CD8-positive, alpha-beta memory T cell (primary cell): ENCODE results near the gene ZGPAT. TPM values are rescaled to one million over a fixed set of nuclear protein-coding genes. Genes with fewer than 3 reads are reported as not detected.
A peak's percentile ranks its signal among the peaks of the same experiment; 100 is the strongest.

ENCODE experiments used
- CTCF ChIA-PET: fragments of 350-600 bp; sonication (Branson Sonifier 250); formaldehyde crosslinking; loops from one replicate; lab custom pipeline; 2021; ENCODE audit warnings: antibody characterized with exemption; lab: Charles Lee
- POLR2A ChIA-PET: fragments of 350-600 bp; sonication (Branson Sonifier 250); formaldehyde crosslinking; loops from one replicate; lab custom pipeline; 2021; ENCODE audit warnings: antibody characterized with exemption; lab: Charles Lee
- DNase-seq, 5 donors: peaks; one replicate each; pipeline versions ENCODE4 v3.0.0 to v3.0.0-alpha.2; 2020 to 2022; ENCODE audit warnings: mixed read lengths in 1 of 5
- H3K27ac ChIP-seq: one replicate; pipeline ENCODE4 v1.7.0; 2013; ENCODE audit warnings: low read depth, mild to moderate bottlenecking, low read length, moderate library complexity
- H3K27me3 ChIP-seq: 2 replicates; pipeline ENCODE4 v1.7.0; 2013; ENCODE audit warnings: low read length, mild to moderate bottlenecking; ENCODE audit not compliant: insufficient read depth, poor library complexity, severe bottlenecking
- H3K36me3 ChIP-seq: 2 replicates; pipeline ENCODE4 v1.7.0; 2013; ENCODE audit warnings: mild to moderate bottlenecking, low read length, moderate library complexity; ENCODE audit not compliant: insufficient read depth
- H3K4me1 ChIP-seq: 2 replicates; pipeline ENCODE4 v1.7.0; 2013; ENCODE audit warnings: mild to moderate bottlenecking, low read length, moderate library complexity; ENCODE audit not compliant: insufficient read depth
- H3K4me3 ChIP-seq: 2 replicates; pipeline ENCODE4 v1.7.0; 2013; ENCODE audit warnings: mild to moderate bottlenecking, low read length
- H3K9me3 ChIP-seq: 2 replicates; pipeline ENCODE4 v1.7.0; 2013; ENCODE audit warnings: mild to moderate bottlenecking, low read length
- H3K27ac Mint-ChIP-seq, 8 donors: one replicate each; pipeline ENCODE4 v1.8.0; 2020 to 2021; ENCODE audit warnings: mixed read lengths in 8 of 8, mild to moderate bottlenecking in 6 of 8, inconsistent platforms in 3 of 8, moderate library complexity in 3 of 8
- H3K27me3 Mint-ChIP-seq, 2 donors: one replicate each; pipeline ENCODE4 v1.8.0; 2020 to 2021; ENCODE audit warnings: mixed read lengths in 2 of 2, mild to moderate bottlenecking in 1 of 2, moderate library complexity in 1 of 2
- H3K36me3 Mint-ChIP-seq, 3 donors: one replicate each; pipeline ENCODE4 v1.8.0; 2020 to 2021; ENCODE audit warnings: mixed read lengths in 3 of 3, inconsistent platforms in 1 of 3, mild to moderate bottlenecking in 1 of 3
- H3K4me1 Mint-ChIP-seq, 3 donors: one replicate each; pipeline ENCODE4 v1.8.0; 2020 to 2021; ENCODE audit warnings: mixed read lengths in 3 of 3, inconsistent platforms in 1 of 3, mild to moderate bottlenecking in 1 of 3
- H3K4me3 Mint-ChIP-seq, 7 donors: one replicate each; pipeline ENCODE4 v1.8.0; 2020 to 2021; ENCODE audit warnings: mixed read lengths in 7 of 7, mild to moderate bottlenecking in 6 of 7, moderate library complexity in 4 of 7, inconsistent platforms in 2 of 7
- H3K9me3 Mint-ChIP-seq, 5 donors: one replicate each; pipeline ENCODE4 v1.8.0; 2020 to 2022; ENCODE audit warnings: mixed read lengths in 5 of 5, mild to moderate bottlenecking in 3 of 5, moderate library complexity in 2 of 5, inconsistent platforms in 1 of 5
- polyA plus RNA-seq: library from polyadenylated mRNA; unstranded; fragments of 300-500 nt; fragmentation: Illumina TruSeq; gene quantifications from one replicate; pipeline ENCODE4 v1.2.3, GENCODE V29; 2021
- total RNA-seq, 2 experiments: library from RNA; stranded (reverse); gene quantifications; one replicate each; pipeline ENCODE4 v1.2.3, GENCODE V29; 2021

ZGPAT gene
- total and polyA plus RNA-seq, 3 experiments from 2014 or later, result 29.7 to 77.5 (median 29.9) TPM

DNA sequence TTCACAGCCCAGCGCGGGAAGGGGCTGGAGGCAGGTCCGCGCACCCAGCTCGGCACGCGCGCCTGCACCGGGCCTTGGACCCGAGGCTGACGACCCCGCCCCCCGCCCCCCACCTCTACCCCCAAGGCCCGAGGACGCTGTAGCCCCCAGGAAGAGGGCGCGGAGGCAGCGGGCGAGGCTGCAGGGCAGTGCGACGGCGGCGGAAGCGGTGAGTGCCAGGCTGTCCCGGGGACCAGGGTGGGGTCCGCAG is 29.8 kb downstream of the ZGPAT start:
- no peak overlapping the region for H3K27ac ChIP-seq
- H3K9me3 Mint-ChIP-seq, result no peaks in the 10 kb centered on the region
- peaks cover 11 to 39% (median 17%) of the 10 kb centered on the region in 3 donors for H3K4me1 Mint-ChIP-seq
- H3K27me3 ChIP-seq, result no peaks in the 10 kb centered on the region
- ChIA-PET CTCF (interaction anchor here (1.0 to 4.5 kb wide), 8 partner anchors 13 to 127 kb away, joined by 3 to 39 read pairs (median 7); partner anchors contain the start of genes ARFRP1 and ZGPAT), POLR2A (interaction anchor here (0.8 to 4.9 kb wide), 6 partner anchors 13 to 99 kb away, joined by 3 to 84 read pairs (median 4); partner anchors contain the start of genes ARFRP1, RTEL1 and ZGPAT)
- H3K4me1 ChIP-seq, result peaks cover 34% of the 10 kb centered on the region
- H3K4me3 Mint-ChIP-seq, result peak overlapping the region; percentile 88 to 95 (median 92)
- H3K36me3 Mint-ChIP-seq, result peaks cover 2 to 35% (median 5%) of the 10 kb centered on the region in 3 donors
- no peak overlapping the region for H3K27ac Mint-ChIP-seq
- H3K4me3 ChIP-seq, result peak overlapping the region; percentile 96
- no peaks in the 10 kb centered on the region for H3K9me3 ChIP-seq
- no peak for DNase-seq
- peaks cover 0 to 3% of the 10 kb centered on the region in 2 donors for H3K27me3 Mint-ChIP-seq
- peaks cover 22% of the 10 kb centered on the region for H3K36me3 ChIP-seq

DNA sequence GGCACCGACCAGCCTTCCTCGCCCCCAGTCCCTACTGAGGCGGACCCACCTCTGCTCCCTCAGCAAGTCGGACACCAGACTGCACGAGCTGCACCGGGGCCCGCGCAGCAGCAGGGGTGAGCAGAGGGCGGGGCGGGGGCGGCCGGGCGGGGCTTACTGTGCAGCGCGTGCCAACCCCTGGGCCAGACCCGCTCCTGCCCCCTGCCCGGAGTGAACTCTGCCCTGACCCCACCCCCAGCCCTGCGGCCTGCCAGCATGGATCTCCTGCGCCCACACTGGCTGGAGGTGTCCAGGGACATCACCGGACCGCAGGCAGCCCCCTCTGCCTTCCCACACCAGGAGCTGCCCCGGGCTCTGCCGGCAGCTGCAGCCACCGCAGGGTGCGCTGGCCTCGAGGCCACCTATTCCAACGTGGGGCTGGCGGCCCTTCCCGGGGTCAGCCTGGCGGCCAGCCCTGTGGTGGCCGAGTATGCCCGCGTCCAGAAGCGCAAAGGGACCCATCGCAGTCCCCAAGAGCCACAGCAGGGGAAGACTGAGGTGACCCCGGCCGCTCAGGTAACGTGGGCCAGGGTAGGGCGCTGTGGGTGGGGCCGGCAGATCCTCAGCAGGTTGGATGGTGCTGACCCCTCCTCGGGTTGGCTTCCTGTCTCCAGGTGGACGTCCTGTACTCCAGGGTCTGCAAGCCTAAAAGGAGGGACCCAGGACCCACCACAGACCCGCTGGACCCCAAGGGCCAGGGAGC is 30.3 kb downstream of the ZGPAT start:
- peak; percentile 26 to 65 (median 33) for DNase-seq
- no peaks in the 10 kb centered on the region for H3K9me3 ChIP-seq
- Mint-ChIP-seq H3K4me1 (peaks cover 11 to 39% (median 17%) of the 10 kb centered on the region in 3 donors), H3K27me3 (peaks cover 0 to 3% of the 10 kb centered on the region in 2 donors), H3K36me3 (peaks cover 2 to 36% (median 5%) of the 10 kb centered on the region in 3 donors), H3K9me3 (no peaks in the 10 kb centered on the region), H3K4me3 (peak overlapping the region; percentile 38 to 92 (median 73)), H3K27ac (peak overlapping the region in 1 of 8 donors; percentile 20)
- H3K36me3 ChIP-seq, result peaks cover 24% of the 10 kb centered on the region
- no peaks in the 10 kb centered on the region for H3K27me3 ChIP-seq
- peak overlapping the region; percentile 96 for H3K4me3 ChIP-seq
- ChIA-PET CTCF (interaction anchor here (1.0 to 4.5 kb wide), 6 partner anchors 11 to 46 kb away, joined by 3 to 39 read pairs (median 7); partner anchors contain the start of genes ARFRP1 and ZGPAT), POLR2A (interaction anchor here (0.8 to 4.9 kb wide), 7 partner anchors 10 to 176 kb away, joined by 3 to 84 read pairs (median 4); partner anchors contain the start of genes ARFRP1 and ZGPAT)
- H3K4me1 ChIP-seq, result peaks cover 30% of the 10 kb centered on the region
- peak overlapping the region; percentile 9 for H3K27ac ChIP-seq

DNA sequence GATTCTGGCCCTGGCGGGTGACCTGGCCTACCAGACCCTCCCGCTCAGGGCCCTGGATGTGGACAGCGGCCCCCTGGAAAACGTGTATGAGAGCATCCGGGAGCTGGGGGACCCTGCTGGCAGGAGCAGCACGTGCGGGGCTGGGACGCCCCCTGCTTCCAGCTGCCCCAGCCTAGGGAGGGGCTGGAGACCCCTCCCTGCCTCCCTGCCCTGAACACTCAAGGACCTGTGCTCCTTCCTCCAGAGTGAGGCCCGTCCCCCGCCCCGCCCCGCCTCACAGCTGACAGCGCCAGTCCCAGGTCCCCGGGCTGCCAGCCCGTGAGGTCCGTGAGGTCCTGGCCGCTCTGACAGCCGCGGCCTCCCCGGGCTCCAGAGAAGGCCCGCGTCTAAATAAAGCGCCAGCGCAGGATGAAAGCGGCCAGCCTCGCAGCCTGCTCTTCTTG is 30.9 kb downstream of the ZGPAT start:
- ChIA-PET POLR2A (interaction anchor here (1.0 to 4.9 kb wide), 6 partner anchors 11 to 242 kb away, joined by 3 to 84 read pairs (median 4); partner anchors contain the start of genes ARFRP1, PRPF6 and ZGPAT), CTCF (interaction anchor here (1.0 to 4.5 kb wide), 5 partner anchors 10 to 43 kb away, joined by 3 to 39 read pairs (median 5); partner anchors contain the start of genes ARFRP1 and ZGPAT)
- Histone ChIP-seq H3K4me1 (peaks cover 30% of the 10 kb centered on the region), H3K27me3 (no peaks in the 10 kb centered on the region), H3K4me3 (peak overlapping the region; percentile 50), H3K9me3 (no peaks in the 10 kb centered on the region), H3K36me3 (peaks cover 19% of the 10 kb centered on the region), H3K27ac (peak overlapping the region; percentile 9)
- peaks cover 11 to 36% (median 14%) of the 10 kb centered on the region in 3 donors for H3K4me1 Mint-ChIP-seq
- no peaks in the 10 kb centered on the region for H3K9me3 Mint-ChIP-seq
- H3K27me3 Mint-ChIP-seq, result peaks cover 0 to 3% of the 10 kb centered on the region in 2 donors
- peak overlapping the region in 2 of 8 donors; percentile 20 to 61 for H3K27ac Mint-ChIP-seq
- DNase-seq, result peak; percentile 36 to 73 (median 43)
- peak overlapping the region; percentile 38 to 92 (median 73) for H3K4me3 Mint-ChIP-seq
- H3K36me3 Mint-ChIP-seq, result peaks cover 2 to 37% (median 4%) of the 10 kb centered on the region in 3 donors

DNA sequence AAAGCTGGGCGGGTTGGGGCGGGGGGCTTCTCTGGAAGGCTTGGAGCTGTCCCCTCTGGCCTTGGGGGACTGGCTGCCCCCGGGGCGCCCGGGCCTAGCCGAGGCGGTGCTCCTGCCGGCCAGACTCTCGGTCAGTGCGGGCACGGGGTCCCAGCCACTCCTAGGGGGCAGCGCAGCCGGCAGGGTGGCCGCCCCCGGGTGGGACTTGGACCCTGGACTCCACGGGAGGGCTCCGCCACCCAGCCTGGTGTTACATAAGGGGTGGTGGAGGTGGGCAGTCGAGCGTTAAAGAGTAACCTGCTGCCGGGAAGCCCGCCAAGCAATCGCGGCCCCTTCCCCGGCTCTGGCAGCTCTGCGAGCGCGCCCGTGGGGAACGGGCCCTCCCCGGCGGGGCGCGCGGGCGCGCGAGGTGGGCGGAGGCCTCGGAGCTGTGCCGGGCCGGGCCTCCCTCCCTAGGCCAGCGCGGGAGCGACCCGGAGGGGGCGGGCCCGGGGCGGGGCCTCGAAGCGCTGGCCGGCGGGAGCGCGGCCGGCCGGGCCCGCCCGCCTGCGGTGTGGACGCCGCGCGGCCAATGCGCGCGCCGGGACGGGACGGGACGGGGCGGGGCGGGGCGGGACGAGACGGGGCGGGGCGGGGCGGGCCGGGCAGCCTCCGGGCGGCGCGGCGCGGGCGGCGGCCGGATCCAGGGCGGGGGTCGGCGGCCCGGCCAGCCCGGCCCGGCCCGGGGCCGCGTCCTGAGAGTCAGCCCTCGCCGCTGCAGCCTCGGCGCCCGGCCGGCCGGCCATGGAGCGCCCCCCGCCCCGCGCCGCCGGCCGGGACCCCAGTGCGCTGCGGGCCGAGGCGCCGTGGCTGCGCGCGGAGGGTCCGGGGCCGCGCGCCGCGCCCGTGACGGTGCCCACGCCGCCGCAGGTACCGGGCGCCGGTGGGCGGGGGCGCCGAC is 31.6 kb downstream of the ZGPAT start, which contains the start of gene SLC2A4RG:
SLC2A4RG (plus strand) TSS at position 647 of the 940 bp plus-strand sequence; CDS start at position 784, 137 bp downstream.
- Mint-ChIP-seq H3K4me3 (peak within 1 kb of the TSS; percentile 59 to 92 (median 76)), H3K27me3 (peaks cover 0 to 3% of the 10 kb centered on the region in 2 donors), H3K4me1 (peaks cover 10 to 29% (median 11%) of the 10 kb centered on the region in 3 donors), H3K27ac (peak within 1 kb of the TSS in 3 of 8 donors; percentile 36 to 61 (median 55)), H3K36me3 (peaks cover 0 to 32% (median 0%) of the 10 kb centered on the region in 3 donors), H3K9me3 (no peaks in the 10 kb centered on the region)
- H3K4me1 ChIP-seq, result peaks cover 30% of the 10 kb centered on the region
- peak within 1 kb of the TSS; percentile 66 for H3K4me3 ChIP-seq
- CTCF ChIA-PET, result interaction anchor here (1.1 to 4.5 kb wide), 4 partner anchors 9 to 42 kb away, joined by 3 to 39 read pairs (median 10); partner anchors contain the start of genes ARFRP1 and ZGPAT
- POLR2A ChIA-PET, result interaction anchor here (0.6 to 4.9 kb wide), 7 partner anchors 11 to 241 kb away, joined by 3 to 84 read pairs (median 4); partner anchors contain the start of genes ARFRP1, PRPF6 and ZGPAT
- no peaks in the 10 kb centered on the region for H3K27me3 ChIP-seq
- peaks cover 12% of the 10 kb centered on the region for H3K36me3 ChIP-seq
- no peaks in the 10 kb centered on the region for H3K9me3 ChIP-seq
- peak; percentile 59 to 79 (median 68) for DNase-seq
- peak within 1 kb of the TSS; percentile 38 for H3K27ac ChIP-seq

DNA sequence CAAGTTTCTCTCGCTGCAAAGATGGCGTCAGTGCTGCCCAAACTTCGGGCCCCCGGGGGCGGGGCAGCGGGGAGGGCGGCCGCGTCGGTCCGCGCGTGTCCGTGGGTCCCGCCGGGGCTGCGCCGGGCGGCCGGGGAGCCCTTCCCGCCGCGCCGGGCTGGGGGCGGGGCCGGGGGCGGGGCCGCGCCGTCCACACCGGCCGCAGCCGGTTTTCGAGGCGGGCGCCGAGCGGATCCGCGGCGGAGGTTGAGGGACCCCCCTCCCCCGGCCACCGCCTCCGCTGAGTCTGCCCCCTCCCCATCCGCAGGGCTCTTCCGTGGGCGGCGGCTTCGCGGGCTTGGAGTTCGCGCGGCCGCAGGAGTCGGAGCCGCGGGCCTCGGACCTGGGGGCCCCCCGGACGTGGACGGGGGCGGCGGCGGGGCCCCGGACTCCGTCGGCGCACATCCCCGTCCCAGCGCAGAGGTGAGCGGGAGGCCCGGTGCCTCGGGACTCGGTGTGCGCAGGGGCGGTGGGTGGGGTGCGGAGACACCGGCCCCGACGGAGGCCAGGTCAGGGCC is 32.3 kb downstream of the ZGPAT start:
- peaks cover 30% of the 10 kb centered on the region for H3K4me1 ChIP-seq
- POLR2A ChIA-PET, result interaction anchor here (0.5 to 1.7 kb wide), 8 partner anchors 11 to 136 kb away, joined by 3 to 16 read pairs (median 4); partner anchors contain the start of genes ARFRP1, GMEB2, TPD52L2 and ZGPAT
- H3K9me3 Mint-ChIP-seq, result no peaks in the 10 kb centered on the region

DNA sequence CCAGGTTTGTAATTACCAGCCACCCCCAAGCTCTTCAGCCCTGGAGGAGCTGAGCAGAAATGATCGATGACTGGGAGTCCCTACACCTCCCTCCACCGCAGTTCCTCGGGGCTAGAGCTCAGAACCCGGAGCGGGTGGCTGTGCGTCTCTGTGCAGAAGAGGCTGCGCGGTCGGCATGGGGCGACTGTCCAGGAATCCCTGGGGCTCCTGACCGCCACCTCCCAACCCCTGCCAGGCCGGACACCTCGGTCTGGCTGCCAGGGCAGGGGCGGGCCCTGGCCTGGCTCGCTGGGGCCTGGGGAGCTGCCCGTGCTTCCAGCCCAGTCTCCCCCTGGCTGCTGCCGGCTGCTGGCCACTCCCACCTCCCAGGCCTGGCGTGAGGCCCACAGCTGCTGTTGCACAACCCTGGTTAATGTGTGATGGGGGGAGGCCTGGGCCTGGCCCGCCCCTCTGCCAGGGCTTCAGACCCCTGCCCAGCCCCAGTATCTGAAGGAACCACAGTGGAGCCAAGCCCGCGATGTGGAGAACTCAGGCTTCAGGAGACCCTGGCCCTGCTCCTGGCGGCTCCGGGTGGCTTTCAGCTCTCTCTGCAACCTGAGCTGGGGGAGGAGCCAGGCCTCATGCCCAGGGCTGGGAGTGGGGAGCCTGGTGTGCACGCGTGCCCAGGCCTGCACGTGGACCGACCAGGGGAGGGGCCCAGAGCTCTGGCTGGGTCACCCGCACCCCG is 33.0 kb downstream of the ZGPAT start:
- Mint-ChIP-seq H3K4me3 (peak overlapping the region; percentile 59 to 87 (median 66)), H3K27ac (peak overlapping the region in 3 of 8 donors; percentile 36 to 58 (median 55))

More for the DNA sequence above, 32.3 kb downstream of the ZGPAT start:
- Mint-ChIP-seq H3K4me1 (peaks cover 10 to 25% (median 11%) of the 10 kb centered on the region in 3 donors), H3K36me3 (peaks cover 0 to 28% (median 0%) of the 10 kb centered on the region in 3 donors), H3K27me3 (peaks cover 0 to 3% of the 10 kb centered on the region in 2 donors), H3K4me3 (peak overlapping the region; percentile 59 to 87 (median 66)), H3K27ac (peak overlapping the region in 3 of 8 donors; percentile 36 to 58 (median 55))
- Histone ChIP-seq H3K27me3 (no peaks in the 10 kb centered on the region), H3K36me3 (peaks cover 11% of the 10 kb centered on the region), H3K27ac (peak overlapping the region; percentile 38), H3K9me3 (no peaks in the 10 kb centered on the region), H3K4me3 (peak overlapping the region; percentile 66)
- CTCF ChIA-PET, result interaction anchor here (0.8 to 2.4 kb wide), 6 partner anchors 11 to 48 kb away, joined by 3 to 21 read pairs (median 4); partner anchors contain the start of genes ARFRP1 and ZGPAT
- peak; percentile 48 to 76 (median 58) for DNase-seq

More for the DNA sequence above, 33.0 kb downstream of the ZGPAT start:
- peak; percentile 23 to 63 (median 43) for DNase-seq
- CTCF ChIA-PET, result interaction anchor here (0.8 to 2.4 kb wide), 6 partner anchors 10 to 47 kb away, joined by 3 to 21 read pairs (median 4); partner anchors contain the start of genes ARFRP1 and ZGPAT
- Histone ChIP-seq H3K27me3 (no peaks in the 10 kb centered on the region), H3K4me3 (peak overlapping the region; percentile 66), H3K9me3 (no peaks in the 10 kb centered on the region), H3K27ac (peak overlapping the region; percentile 38), H3K36me3 (peaks cover 11% of the 10 kb centered on the region), H3K4me1 (peaks cover 24% of the 10 kb centered on the region)
- H3K4me1 Mint-ChIP-seq, result peaks cover 7 to 19% (median 9%) of the 10 kb centered on the region in 3 donors
- H3K36me3 Mint-ChIP-seq, result peaks cover 0 to 22% (median 0%) of the 10 kb centered on the region in 3 donors
- POLR2A ChIA-PET, result interaction anchor here (0.5 to 1.7 kb wide), 10 partner anchors 10 to 137 kb away, joined by 3 to 16 read pairs (median 4); partner anchors contain the start of genes ARFRP1, GMEB2, TPD52L2 and ZGPAT
- H3K9me3 Mint-ChIP-seq, result no peaks in the 10 kb centered on the region
- peaks cover 0 to 3% of the 10 kb centered on the region in 2 donors for H3K27me3 Mint-ChIP-seq
